Thymus (tissue), 11 donors: ENCODE measurements around the gene CSNK1G3. TPM values are rescaled to one million over a fixed set of nuclear protein-coding genes. Genes with fewer than 3 reads are reported as not detected.
A peak's percentile ranks its signal among the peaks of the same experiment; 100 is the strongest.
"Not testable (repeated sequence)": the region's sequence is repeated elsewhere in the genome, so short reads cannot be mapped to it uniquely, and the experiment has no call there.

Experiments used
- DNase-seq, 9 donors: peaks; one replicate each; pipeline ENCODE4 v3.0.0-alpha.2; 2013; ENCODE audit warnings: low spot score in 9 of 9, low read depth in 6 of 9, missing footprints in 1 of 9
- H3K27ac ChIP-seq, 2 donors: one replicate each; pipeline ENCODE4 v1.5.1; 2013; ENCODE audit warnings: control low read depth in 1 of 2, low read depth in 1 of 2, low read length in 1 of 2, mild to moderate bottlenecking in 1 of 2, moderate library complexity in 1 of 2
- H3K27me3 ChIP-seq, 2 donors: one replicate each; pipeline ENCODE4 v1.5.1; 2013; ENCODE audit warnings: low read length in 1 of 2; ENCODE audit not compliant: control insufficient read depth in 2 of 2, insufficient read depth in 1 of 2
- H3K36me3 ChIP-seq, 2 donors: one replicate each; pipeline ENCODE4 v1.5.1; 2013; ENCODE audit warnings: low read length in 1 of 2, mild to moderate bottlenecking in 1 of 2, moderate library complexity in 1 of 2; ENCODE audit not compliant: control insufficient read depth in 2 of 2, insufficient read depth in 2 of 2
- H3K4me1 ChIP-seq, 2 donors: one replicate each; pipeline ENCODE4 v1.5.1; 2013; ENCODE audit warnings: low read length in 2 of 2; ENCODE audit not compliant: control insufficient read depth in 2 of 2, insufficient read depth in 2 of 2
- H3K4me3 ChIP-seq, 2 donors: one replicate each; pipeline ENCODE4 v1.5.1; 2013; ENCODE audit warnings: low read length in 2 of 2, control low read depth in 1 of 2, mild to moderate bottlenecking in 1 of 2
- H3K9me3 ChIP-seq, 2 donors: one replicate each; pipeline ENCODE4 v1.5.1; 2013; ENCODE audit warnings: low read length in 1 of 2, mild to moderate bottlenecking in 1 of 2; ENCODE audit not compliant: control insufficient read depth in 2 of 2, insufficient read depth in 1 of 2
- WGBS: extraction: QIAGEN DNeasy Blood & Tissue Kit; methylation state at CpG from one replicate; pipeline ENCODE4 v1.1.7; 2013; 5-methylcytosine and 5-hydroxymethylcytosine counted together
- polyA plus RNA-seq: library from polyadenylated mRNA; stranded (reverse); fragments of 200-250 nt; gene quantifications from one replicate; pipeline ENCODE4 v1.2.3, GENCODE V29; 2013
- total RNA-seq: library from RNA; stranded (reverse); fragments of 120-200 nt; gene quantifications from one replicate; pipeline ENCODE4 v1.2.4, GENCODE V29; 2013
- donor health status: healthy.

Gene CSNK1G3
- total and polyA plus RNA-seq, 2 donors, result 18.9 to 69.7 TPM

DNA sequence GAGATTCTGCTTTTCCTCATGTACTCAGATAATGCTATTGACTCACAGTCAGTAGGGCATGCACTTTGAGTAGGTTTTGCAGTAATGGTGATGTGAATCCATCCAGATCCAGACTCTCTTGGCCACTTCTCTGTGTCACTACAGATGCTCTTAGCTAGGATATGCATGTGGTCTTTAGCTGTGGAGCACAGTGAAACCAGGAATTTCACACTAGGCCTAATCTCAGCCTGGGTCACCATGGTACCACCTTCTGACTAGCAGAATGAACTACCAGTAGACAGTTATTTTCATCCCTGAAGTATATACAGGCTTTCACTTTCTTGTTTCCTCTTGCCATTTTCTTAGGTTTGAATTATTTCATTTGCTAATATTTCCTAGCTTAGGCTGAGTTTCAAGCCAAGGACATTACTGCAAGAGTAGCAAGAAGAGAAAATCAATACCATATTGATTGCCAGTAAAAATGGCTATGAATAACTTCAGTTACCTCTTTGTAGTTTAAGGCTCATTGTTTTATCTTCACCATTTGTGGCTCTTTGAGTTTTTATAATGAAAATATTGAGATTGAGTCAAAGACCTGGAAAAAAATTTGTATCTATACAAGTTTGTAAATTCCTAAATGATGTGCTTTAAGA, 28.4 kb upstream of the CSNK1G3 start:
- H3K36me3 ChIP-seq, result no peaks in the 10 kb centered on the region
- DNase-seq, result no peak
- no peak overlapping the region for H3K4me3 ChIP-seq

DNA sequence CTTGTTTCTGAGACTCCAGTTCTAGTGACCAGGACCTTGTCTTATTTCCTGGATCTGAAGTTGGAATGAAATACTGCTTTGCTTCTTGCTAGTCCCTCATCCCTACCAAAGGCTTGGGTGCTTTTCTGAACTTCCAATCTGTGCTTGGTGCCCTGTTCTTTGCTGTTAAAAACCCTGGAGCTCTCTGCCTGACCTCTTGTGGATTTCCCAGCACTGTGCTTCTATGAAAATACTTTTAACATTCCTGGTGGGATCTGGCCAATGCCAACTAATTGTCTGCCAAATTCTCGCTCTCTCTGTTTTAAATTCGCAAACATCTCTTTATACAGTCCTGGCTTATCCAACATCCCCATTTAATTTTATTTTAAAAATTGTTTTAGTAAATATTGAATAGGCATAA, 26.7 kb upstream of the CSNK1G3 start:
- WGBS, result 97% methylated on average over 2 of the region's 2 CpGs
- Histone ChIP-seq H3K4me3 (no peak overlapping the region), H3K36me3 (no peaks in the 10 kb centered on the region), H3K9me3 (no peaks in the 10 kb centered on the region), H3K4me1 (no peaks in the 10 kb centered on the region), H3K27ac (no peak overlapping the region), H3K27me3 (no peaks in the 10 kb centered on the region)
- DNase-seq, result no peak

More for the DNA sequence above, 28.4 kb upstream of the CSNK1G3 start:
- no peaks in the 10 kb centered on the region for H3K9me3 ChIP-seq
- no peaks in the 10 kb centered on the region for H3K27me3 ChIP-seq
- no peak overlapping the region for H3K27ac ChIP-seq
- no peaks in the 10 kb centered on the region for H3K4me1 ChIP-seq

DNA sequence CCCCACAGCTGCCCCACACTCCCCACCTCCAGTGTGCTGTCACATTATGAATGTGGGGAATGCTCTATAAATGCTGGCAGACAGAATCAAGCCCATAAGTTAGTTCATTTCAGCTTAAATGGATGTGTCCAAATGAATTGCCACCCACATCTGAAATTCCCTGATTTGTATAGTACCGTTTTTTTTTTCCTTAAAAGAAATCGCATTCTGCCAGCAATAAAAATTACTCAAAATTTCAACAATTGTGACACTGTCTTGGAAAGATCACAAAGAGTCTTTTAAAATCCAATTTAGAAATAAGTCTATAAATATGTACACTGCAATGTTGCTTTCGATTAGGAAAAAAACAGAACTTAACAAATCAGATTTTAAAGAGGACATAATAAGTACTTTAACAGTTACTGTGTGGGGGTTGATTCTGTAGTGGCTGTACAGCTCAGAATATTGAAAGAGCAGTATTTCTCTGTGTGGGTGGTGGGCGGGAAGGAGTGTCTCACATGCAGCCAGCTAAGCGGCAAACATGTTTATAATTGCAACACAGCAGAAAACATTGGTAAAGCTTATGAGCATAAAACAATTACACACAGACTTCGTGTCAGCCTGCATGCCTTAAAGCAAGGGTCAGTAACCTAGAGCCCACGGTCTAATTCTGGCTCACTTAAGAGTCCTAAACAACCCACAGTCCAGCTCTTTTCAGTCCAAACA, 24.9 kb upstream of the CSNK1G3 start:
- Histone ChIP-seq H3K27me3 (no peaks in the 10 kb centered on the region), H3K27ac (no peak overlapping the region), H3K9me3 (no peaks in the 10 kb centered on the region), H3K36me3 (no peaks in the 10 kb centered on the region), H3K4me1 (no peaks in the 10 kb centered on the region), H3K4me3 (no peak overlapping the region)
- DNase-seq, result no peak
- WGBS, result 93% methylated on average over 7 of the region's 7 CpGs

DNA sequence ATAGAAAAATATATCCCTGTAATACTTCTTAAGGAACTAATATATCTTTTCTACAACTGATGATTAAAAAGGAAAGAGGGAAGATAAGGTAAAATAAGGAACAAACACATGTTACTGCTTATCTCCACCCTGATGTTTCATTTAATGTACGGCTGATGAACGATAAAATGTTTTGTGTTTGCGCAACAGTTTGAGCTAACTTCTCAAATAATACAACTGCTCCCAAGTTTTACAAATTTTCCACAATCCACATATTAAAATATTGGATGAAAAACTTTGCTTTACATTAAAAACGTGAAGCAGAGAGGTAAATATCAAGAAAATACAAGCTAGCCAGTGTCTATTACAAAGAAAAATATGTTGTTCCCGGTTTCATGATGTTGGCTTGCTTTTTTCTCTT, 21.0 kb upstream of the CSNK1G3 start:
- H3K36me3 ChIP-seq, result no peaks in the 10 kb centered on the region
- WGBS, result 95% methylated on average over 5 of the region's 5 CpGs

DNA sequence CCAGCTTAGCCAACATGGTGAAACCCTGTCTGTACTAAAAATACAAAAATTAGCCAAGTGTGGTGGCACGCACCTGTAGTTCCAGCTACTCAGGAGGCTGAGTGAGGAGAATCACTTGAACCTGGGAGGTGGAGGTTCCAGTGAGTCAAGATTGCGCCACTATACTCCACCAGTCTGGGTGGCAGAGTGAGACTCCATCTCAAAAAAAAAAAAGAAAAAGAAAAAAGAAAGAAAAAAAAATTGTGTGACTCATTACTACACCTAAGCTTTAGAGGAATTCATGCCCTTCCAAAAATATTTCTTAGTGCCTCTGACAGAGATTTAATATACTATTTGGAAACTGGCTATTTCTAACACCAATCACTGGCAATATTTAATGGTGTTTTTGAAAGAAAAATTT, 16.8 kb upstream of the CSNK1G3 start:
- not testable (repeated sequence) for H3K36me3 ChIP-seq, H3K27ac ChIP-seq, H3K27me3 ChIP-seq, DNase-seq, H3K4me1 ChIP-seq, H3K4me3 ChIP-seq, H3K9me3 ChIP-seq
- WGBS, result 99% methylated on average over 2 of the region's 2 CpGs

More for the DNA sequence above, 21.0 kb upstream of the CSNK1G3 start:
- Histone ChIP-seq H3K4me3 (no peak overlapping the region), H3K27me3 (no peaks in the 10 kb centered on the region), H3K4me1 (no peaks in the 10 kb centered on the region), H3K9me3 (no peaks in the 10 kb centered on the region), H3K27ac (no peak overlapping the region)
- no peak for DNase-seq

DNA sequence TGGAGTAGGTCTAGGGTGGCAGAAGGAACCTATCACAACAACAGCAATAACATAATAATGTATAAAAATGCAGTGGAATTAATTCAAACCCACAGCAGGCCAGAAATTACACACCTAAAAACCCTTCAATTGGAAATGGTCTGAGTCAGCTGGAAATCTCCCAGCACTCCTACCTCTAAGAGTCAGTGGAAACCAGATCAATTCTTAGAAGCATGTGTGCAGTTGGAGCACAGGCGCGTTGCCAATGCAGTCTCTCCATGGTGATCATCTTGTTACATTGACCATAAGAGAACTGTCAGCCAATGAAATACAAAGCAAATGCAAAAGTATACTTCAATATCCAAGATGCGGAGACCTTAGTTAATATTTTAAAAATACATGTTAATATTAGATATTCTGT, 15.1 kb upstream of the CSNK1G3 start:
- Histone ChIP-seq H3K27ac (no peak overlapping the region), H3K4me1 (no peaks in the 10 kb centered on the region), H3K4me3 (no peak overlapping the region), H3K27me3 (no peaks in the 10 kb centered on the region), H3K9me3 (no peaks in the 10 kb centered on the region), H3K36me3 (no peaks in the 10 kb centered on the region)
- WGBS, result 98% methylated on average over 3 of the region's 3 CpGs
- DNase-seq, result no peak

DNA sequence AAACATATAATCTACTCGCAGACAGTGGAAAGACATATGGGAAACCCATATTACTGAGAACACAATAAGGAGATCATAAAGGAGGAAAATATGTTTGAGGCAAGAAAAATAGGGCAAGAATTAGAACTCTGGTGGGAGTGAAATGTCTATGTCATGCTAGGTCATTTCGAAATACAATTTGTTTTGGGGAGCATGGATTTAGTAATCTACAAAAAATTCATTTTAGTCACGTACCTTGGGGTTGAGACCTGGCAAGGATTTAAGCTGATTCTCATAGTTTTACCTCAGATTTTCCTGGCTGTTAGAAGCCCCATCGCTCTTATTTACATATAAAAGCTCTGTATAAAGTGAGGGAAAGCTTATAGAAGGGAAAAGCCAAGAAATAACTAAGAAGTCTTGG, 11.5 kb upstream of the CSNK1G3 start:
- Histone ChIP-seq H3K36me3 (no peaks in the 10 kb centered on the region), H3K27me3 (no peaks in the 10 kb centered on the region), H3K4me1 (no peaks in the 10 kb centered on the region), H3K9me3 (no peaks in the 10 kb centered on the region), H3K27ac (no peak overlapping the region), H3K4me3 (no peak overlapping the region)
- no peak for DNase-seq
- WGBS, result 97% methylated on average over 4 of the region's 4 CpGs

DNA sequence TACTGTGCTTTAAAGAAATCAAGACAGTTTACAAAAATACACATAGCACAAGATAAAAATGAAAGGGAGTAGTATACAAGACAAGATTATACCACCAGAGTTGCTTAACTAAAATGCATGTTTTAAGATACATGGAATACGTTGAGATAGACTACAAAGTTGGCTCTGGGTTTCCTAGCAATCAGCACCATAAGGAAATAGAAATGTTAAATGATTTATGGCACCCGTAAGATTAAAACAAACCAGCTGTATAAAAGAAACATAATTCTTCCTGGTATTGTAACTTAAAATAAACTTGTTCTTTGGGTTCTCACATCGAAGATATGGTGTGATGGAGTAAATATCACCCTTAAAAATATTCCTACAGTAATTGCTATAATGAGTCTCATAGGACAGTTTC, 9.9 kb upstream of the CSNK1G3 start:
- Histone ChIP-seq H3K36me3 (no peaks in the 10 kb centered on the region), H3K4me3 (no peak overlapping the region), H3K9me3 (no peaks in the 10 kb centered on the region), H3K27me3 (no peaks in the 10 kb centered on the region), H3K4me1 (peaks cover 0 to 3% of the 10 kb centered on the region in 2 donors), H3K27ac (no peak overlapping the region)
- no peak for DNase-seq
- WGBS, result 73% methylated on average over 3 of the region's 3 CpGs

DNA sequence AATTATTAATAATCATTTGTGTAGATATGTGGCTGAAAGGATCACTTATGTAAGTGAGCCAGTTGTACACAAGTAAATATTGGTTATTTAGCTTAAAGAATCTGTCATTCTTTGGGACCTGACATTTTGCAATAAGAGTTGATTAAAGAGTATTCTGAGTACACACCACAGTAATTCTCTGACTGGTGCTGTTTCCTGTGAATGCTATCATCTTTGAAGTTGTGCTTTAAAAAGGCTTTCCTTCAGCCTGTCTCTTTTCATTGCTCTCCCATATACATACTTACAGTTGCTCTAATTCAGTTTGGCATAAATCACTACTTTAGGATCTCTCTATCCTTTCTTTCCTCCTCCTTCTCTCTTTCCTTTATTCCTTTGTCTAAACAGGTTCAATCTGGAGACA, 8.7 kb upstream of the CSNK1G3 start:
- Histone ChIP-seq H3K9me3 (no peaks in the 10 kb centered on the region), H3K4me3 (no peak overlapping the region), H3K27ac (no peak overlapping the region), H3K27me3 (no peaks in the 10 kb centered on the region), H3K4me1 (peaks cover 0 to 3% of the 10 kb centered on the region in 2 donors), H3K36me3 (no peaks in the 10 kb centered on the region)
- peak in 1 of 9 donors; percentile 19 for DNase-seq
